SK-N-MC (cell line): ENCODE measurements around the gene FUOM.

Experiments used
- EZH2 ChIP-seq: fragments of 200-600 bp; sonication (generic); IDR thresholded peaks from one replicate; pipeline ENCODE4 v1.6.1; 2017; ENCODE audit warnings: antibody characterized with exemption
- FOXP2 ChIP-seq: optimal IDR thresholded peaks from 2 replicates; pipeline ENCODE3; 2011; ENCODE audit warnings: mild to moderate bottlenecking, moderate library complexity; ENCODE audit not compliant: insufficient read depth; ENCODE audit errors: extremely low read length, control extremely low read depth
- POLR2AphosphoS5 ChIP-seq: IDR thresholded peaks from 2 replicates; pipeline ENCODE4 v1.6.1; 2012; ENCODE audit warnings: mild to moderate bottlenecking, low read depth, low read length, borderline replicate concordance

DNA sequence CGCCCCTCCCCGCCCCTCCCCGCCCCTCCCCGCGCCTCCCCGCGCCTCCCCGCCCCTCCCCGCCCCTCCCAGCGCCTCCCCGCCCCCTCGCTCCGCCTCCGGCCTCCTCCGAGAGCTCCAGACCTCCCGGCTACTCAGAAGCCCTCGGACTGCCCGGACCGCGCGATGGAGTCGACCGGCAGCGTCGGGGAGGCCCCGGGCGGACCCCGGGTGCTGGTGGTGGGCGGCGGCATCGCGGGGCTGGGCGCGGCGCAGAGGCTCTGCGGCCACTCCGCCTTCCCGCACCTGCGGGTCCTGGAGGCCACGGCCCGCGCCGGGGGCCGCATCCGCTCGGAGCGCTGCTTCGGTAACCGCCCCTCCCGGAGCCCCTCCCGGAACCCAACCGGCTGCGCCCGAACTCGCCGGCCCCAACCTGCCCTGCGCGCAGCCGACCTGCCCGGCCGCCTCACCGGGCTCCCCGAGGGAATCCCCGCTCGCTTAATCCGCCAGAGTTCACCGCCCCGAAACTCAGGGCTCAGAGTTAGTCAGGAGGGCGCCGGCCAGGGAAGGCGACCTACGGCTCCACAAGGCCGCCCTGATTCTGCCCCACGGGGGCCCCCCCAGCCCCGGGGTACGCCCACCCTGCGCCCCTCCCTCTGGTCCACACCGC, 21.5 kb upstream of the FUOM start, which contains the start of gene PAOX:
- no peak for TF ChIP-seq POLR2AphosphoS5
- TF ChIP-seq EZH2: no peak
- TF ChIP-seq FOXP2: no peak
